Thyroid gland (tissue), 4 donors: Measurements from ENCODE around the gene DNMT3L. TPM values are rescaled to one million over a fixed set of nuclear protein-coding genes. Genes with fewer than 3 reads are reported as not detected.
"Not testable (repeated sequence)": the region's sequence is repeated elsewhere in the genome, so short reads cannot be mapped to it uniquely, and the experiment has no call there.

Experiments
- DNase-seq, 2 donors: peaks; one replicate each; pipeline ENCODE4 v3.0.0-alpha.2; 2019
- H3K27ac ChIP-seq, 3 donors: fragments of 200-600 bp; sonication (generic); 1 replicate in 2 of 3; 2 replicates in 1 of 3; pipeline ENCODE4 v1.5.1; 2016 to 2019; ENCODE audit warnings: mild to moderate bottlenecking in 1 of 3, moderate library complexity in 1 of 3
- H3K27me3 ChIP-seq: fragments of 200-600 bp; sonication (generic); one replicate; pipeline ENCODE4 v1.5.1; 2019
- H3K36me3 ChIP-seq, 2 donors: fragments of 200-600 bp; sonication (generic); one replicate each; pipeline ENCODE4 v1.5.1; 2016 to 2019
- H3K4me1 ChIP-seq, 2 donors: fragments of 200-600 bp; sonication (generic); one replicate each; pipeline ENCODE4 v1.5.1; 2017 to 2019
- H3K4me3 ChIP-seq, 3 donors: fragments of 200-600 bp; sonication (generic); replicated peaks in 1 of 3; 1 replicate in 2 of 3; 2 replicates in 1 of 3; pipeline ENCODE4 v1.5.1; 2016; ENCODE audit warnings: mild to moderate bottlenecking in 1 of 3
- H3K9me3 ChIP-seq: fragments of 200-600 bp; sonication (generic); one replicate; pipeline ENCODE4 v1.5.1; 2017
- WGBS, 2 donors: methylation state at CpG; one replicate each; pipeline ENCODE4 v1.1.5; 2017; 5-methylcytosine and 5-hydroxymethylcytosine counted together
- intact Hi-C: fragments of 100-400 bp; cut with DNase I; formaldehyde crosslinking; loops from one replicate; pipeline ENCODE4 v1.15.1; 2023
- total RNA-seq, 4 donors: library from RNA; depleted of rRNA; stranded (reverse); fragments of >200 nt; gene quantifications; one replicate each; pipeline ENCODE4 v1.2.3, GENCODE V29; 2016

Gene DNMT3L
- total RNA-seq, 4 donors from 2014 or later: not detected

DNA sequence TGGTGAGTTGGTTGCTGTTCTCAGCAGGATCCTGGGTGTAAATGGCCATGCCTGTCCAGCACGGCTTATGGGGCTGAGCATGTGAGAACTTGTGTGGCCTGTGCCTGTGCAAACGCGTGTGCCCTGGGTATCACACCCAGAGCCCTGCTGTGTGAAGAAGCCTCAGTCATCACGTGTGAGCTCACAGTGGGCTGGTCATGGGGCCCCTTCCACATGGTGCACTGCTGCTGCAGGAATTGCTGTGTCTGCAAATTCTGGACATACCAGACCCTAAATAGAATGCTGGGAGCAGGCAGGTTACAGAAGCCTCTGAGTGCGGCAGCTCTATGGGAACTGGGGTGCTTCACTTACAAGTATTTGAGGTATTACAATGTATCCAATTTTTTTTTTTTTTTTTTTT lies 38.4 kb downstream of the DNMT3L start:
- H3K4me3 ChIP-seq, DNase-seq, intact Hi-C loops, H3K4me1 ChIP-seq, H3K36me3 ChIP-seq, H3K9me3 ChIP-seq, H3K27ac ChIP-seq, H3K27me3 ChIP-seq: not testable (repeated sequence)
- WGBS, 2 donors: no CpG with 5 or more reads among the region's 5 CpGs

DNA sequence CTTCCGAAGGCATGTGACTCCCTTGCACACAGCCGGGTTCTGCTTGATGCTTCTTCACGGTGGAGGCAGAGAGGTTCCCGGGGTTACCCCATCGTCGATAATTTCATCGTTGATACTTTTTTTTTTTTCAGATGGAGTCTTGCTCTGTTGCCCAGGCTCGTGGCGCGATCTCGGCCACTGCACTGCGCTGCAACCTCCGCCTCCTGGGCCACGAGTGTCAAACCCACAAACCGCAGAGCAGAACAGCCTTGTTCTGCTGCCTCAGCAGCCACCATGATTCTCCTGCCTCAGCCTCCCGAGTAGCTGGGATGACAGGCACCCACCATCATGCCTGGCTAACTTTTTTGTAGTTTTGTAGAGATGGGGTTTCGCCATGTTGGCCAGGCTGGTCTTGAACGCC lies 41.0 kb downstream of the DNMT3L start:
- intact Hi-C loops, H3K27ac ChIP-seq, H3K36me3 ChIP-seq, H3K9me3 ChIP-seq, DNase-seq, H3K4me3 ChIP-seq, H3K27me3 ChIP-seq, H3K4me1 ChIP-seq: not testable (repeated sequence)
- no CpG with 5 or more reads among the region's 18 CpGs for WGBS, 2 donors

DNA sequence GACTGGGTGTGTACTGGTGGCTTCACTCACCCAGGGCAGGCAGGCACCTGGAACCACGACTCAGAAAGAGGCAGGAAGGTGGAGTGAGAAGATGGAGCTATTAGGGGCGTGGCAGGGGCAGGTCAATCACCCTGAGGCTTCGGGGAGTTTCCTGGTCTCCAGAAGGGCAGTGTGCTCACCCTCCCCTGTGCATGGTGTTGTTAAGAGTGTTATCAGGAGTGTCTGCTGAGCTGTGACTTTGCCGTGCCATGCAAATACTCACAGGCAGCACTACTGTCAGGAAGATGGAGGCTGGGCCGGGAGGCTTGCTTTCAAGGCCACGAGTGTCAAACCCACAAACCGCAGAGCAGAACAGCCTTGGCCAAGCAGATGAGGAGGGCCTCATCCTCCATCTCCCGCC lies 43.2 kb downstream of the DNMT3L start:
- H3K4me1 ChIP-seq, H3K27me3 ChIP-seq, H3K4me3 ChIP-seq, H3K36me3 ChIP-seq, intact Hi-C loops, H3K9me3 ChIP-seq, DNase-seq, H3K27ac ChIP-seq: not testable (repeated sequence)
- WGBS, 2 donors: no CpG with 5 or more reads among the region's 8 CpGs

DNA sequence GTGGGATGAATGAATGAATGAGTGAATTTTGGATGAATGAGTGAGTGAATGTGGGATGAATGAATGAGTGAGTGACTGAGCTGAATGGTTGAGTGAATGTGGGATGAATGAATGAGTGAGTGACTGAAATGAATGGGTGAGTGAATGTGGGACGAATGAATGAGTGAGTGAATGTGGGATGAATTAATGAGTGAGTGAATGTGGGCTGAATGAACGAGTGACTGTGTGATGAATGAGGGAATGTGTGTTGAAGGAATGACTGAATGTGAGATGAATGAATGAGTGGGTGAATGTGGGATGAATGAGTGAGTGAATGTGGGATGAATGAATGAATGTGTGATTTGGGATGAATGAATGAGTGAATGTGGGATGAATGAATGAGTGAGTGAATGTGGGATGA lies 49.7 kb downstream of the DNMT3L start:
- WGBS, 2 donors: 92% methylated on average over 2 of the region's 2 CpGs; no CpG with 5 or more reads in 1 of the 2 donors
- H3K9me3 ChIP-seq, H3K4me1 ChIP-seq, H3K4me3 ChIP-seq, DNase-seq, intact Hi-C loops, H3K27me3 ChIP-seq, H3K36me3 ChIP-seq, H3K27ac ChIP-seq: not testable (repeated sequence)

DNA sequence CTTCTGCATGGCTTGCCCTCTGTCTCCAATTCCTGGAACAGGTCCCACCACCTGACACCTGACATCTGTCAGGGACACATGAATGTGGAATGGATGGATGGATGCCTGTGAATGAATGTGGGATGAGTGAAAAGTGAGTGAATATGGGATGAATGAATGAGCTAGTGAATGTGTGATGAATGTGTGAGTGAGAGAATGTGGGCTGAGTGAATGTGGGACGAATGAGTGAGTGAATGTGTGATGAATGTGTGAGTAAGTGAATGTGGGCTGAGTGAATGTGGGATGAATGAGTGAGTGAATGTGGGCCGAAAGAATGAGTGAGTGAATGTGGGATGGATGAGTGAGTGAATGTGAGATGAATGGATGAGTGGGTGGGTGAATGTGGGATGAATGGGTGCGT lies 50.1 kb downstream of the DNMT3L start:
- intact Hi-C loops, H3K36me3 ChIP-seq: not testable (repeated sequence)

DNA sequence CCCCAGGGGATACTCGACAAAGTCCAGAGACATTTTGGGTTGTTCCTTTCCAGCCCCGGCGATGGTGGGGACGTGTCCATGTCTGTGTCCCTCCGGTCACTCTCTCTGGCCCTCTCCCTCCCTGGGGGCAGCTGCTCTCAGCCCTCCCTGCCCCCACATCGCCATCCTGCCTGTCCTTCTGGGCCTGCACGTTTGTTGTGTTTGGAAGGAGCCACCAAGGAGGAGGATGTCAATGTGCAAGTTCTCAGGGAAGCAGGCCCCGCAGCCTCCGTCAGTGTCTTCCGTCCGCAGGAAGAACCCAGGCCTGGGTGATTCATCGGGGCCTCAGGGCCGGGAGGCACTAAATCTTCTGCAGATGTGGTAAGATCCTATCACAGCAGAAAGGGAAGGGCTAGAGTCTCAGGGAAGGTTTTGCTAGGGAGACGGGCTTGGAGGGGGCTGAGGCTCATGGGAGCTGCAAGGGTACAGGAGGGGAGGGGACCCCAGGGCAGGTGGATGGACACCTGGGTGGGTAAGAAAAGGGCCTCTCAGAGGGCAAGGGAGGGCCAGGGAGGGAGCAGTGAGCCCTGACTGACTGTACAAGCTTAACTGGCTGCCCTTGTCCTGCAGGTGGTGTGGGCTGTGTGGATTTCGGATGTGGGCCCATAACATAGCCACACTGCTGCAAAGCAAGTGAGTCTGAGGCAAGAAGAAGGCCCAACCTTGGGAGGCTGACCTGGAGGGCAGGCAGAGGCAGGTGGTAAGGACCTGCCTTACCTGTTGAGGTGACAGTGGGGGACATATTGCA lies 53.6 kb downstream of the DNMT3L start:
- H3K27ac ChIP-seq, intact Hi-C loops, H3K36me3 ChIP-seq, H3K4me3 ChIP-seq, DNase-seq, H3K9me3 ChIP-seq, H3K27me3 ChIP-seq, H3K4me1 ChIP-seq: not testable (repeated sequence)
- no CpG with 5 or more reads among the region's 15 CpGs for WGBS, 2 donors

More for the DNA sequence above, 50.1 kb downstream of the DNMT3L start:
- DNase-seq, H3K27me3 ChIP-seq, H3K27ac ChIP-seq, H3K4me1 ChIP-seq, H3K4me3 ChIP-seq, H3K9me3 ChIP-seq: not testable (repeated sequence)
- WGBS, 2 donors: 98% methylated on average over 3 of the region's 3 CpGs; no CpG with 5 or more reads in 1 of the 2 donors

DNA sequence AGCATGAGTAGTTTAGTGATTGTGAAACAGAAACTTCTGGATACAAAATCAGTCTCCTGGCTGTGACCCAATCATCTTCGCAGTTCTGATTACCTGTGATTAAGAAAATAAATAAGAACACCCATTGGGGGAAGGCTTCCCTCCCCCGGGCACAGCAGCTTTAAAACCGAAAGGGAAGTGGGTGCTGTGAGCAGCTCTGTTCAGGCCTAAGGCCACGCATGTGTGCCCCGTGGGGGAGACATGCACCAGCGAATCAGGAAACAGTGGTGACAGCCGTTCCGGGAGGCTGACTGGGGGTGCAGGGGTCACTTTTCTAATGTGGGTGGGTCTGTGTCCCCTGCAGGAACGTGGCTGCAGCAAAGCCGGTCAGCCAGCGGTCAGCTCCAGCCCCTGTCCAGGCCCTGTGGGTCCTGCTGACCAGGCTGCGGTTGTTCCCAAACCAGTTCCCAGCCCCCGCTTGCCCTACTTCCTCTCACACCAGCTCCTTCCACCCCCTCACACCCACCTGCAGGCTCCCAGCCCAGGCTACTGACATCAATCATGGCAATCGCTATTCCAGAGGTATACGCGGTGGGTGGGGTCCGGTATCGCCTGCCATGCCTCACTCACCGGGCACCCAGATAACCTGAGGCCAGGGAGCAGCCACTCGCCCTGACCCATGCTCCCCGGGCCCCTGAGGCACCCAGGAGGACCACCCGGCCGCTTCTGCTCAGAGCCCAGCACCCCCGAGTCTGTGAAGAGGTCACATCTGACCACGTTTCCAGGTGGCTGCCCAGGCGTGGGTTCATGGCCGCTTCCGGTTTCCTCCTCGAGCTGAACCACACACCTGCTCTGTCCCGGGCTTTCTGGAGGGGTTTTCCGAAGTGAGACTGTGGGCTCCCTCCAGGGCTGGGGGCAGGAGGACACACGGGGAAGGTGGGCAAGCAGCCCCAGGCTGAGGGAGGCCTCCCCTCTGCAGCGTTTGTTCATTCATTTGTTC lies 54.7 kb downstream of the DNMT3L start:
- H3K27me3 ChIP-seq, H3K4me3 ChIP-seq, DNase-seq, H3K36me3 ChIP-seq, H3K27ac ChIP-seq, H3K4me1 ChIP-seq, intact Hi-C loops, H3K9me3 ChIP-seq: not testable (repeated sequence)
- WGBS, 2 donors: no CpG with 5 or more reads among the region's 33 CpGs

DNA sequence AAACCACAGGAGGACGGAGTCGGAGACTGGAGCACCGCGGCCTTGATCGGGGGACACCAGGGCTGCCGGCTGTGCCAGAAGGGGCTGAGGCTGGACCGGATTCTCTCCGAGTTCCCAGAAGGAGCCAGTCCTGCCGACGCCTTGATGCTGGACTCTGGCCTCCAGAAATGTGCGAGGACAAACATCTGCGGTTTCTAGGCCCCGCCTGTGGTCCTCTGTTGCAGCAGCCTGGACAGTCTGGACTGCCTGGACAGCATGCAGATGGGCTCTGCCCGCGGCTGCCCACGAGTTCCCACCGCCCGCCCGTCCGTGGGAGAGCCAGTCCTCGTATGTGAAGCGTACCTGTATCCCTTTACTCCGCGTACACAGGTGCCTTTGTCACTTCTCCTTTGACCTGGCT lies 55.5 kb downstream of the DNMT3L start:
- H3K27me3 ChIP-seq, H3K36me3 ChIP-seq, DNase-seq, H3K9me3 ChIP-seq, H3K27ac ChIP-seq, intact Hi-C loops, H3K4me1 ChIP-seq, H3K4me3 ChIP-seq: not testable (repeated sequence)
- no CpG with 5 or more reads among the region's 24 CpGs for WGBS, 2 donors

DNA sequence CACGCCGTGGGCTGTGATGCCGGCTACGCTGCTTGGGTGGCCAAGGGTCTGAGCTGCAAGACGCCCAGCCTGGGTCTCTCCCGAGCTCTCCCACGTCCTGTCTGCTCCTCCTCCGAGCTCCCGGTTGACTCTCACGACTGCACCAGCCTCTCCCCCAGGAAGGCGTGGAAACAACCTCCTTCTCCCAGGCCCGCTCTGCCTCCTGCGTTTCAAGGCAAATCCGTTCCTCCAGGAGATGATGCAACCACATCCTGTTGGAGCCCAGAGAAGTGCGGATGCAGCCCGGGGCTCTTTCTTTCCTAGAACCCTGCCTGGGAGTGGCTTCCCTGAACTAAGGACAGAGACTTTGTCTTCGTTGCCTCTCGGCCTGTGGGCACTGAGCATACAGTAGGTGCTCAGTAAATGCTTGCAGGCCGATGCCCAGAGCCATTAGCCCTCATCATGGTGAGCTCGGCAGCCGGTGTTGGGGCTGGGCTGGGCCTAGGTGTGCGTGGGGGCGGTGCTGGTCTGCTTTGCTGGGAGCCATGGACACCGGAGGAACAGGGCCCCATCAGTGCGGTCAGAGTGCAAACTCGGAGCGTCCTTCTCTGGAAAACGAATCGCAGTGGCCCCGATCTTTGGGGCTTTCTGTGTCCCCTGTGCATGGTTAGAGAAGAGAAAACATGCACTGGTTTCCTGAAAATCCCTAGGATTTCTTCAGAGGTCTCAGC lies 59.0 kb downstream of the DNMT3L start:
- H3K9me3 ChIP-seq, H3K27me3 ChIP-seq, H3K4me1 ChIP-seq, intact Hi-C loops, H3K27ac ChIP-seq, DNase-seq, H3K4me3 ChIP-seq, H3K36me3 ChIP-seq: not testable (repeated sequence)
- no CpG with 5 or more reads among the region's 30 CpGs for WGBS, 2 donors

DNA sequence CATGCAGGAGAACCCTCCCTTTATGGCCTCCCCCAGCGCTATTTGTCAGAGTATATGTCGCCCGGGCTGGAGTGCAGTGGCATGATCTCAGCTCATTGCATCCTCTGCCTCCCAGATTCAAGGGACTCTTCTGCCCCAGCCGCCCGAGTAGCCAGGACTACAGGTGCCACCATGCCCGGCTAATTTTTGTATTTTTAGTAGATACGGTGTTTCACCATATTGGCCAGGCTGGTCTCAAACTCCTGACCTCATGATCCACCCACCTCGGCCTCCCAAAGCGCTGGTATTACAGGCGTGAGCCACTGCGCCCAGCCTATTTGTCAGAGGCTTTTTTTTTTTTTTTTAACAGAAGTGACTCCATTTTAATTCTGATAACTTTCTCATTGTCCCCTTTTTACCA lies 61.7 kb downstream of the DNMT3L start:
- H3K4me3 ChIP-seq: not testable (repeated sequence)
- WGBS, 2 donors: 89 to 93% methylated on average over 11 of the region's 11 CpGs

More for the DNA sequence above, 61.7 kb downstream of the DNMT3L start:
- H3K9me3 ChIP-seq, H3K36me3 ChIP-seq, intact Hi-C loops, H3K27ac ChIP-seq, H3K4me1 ChIP-seq, H3K27me3 ChIP-seq, DNase-seq: not testable (repeated sequence)
